GM23338 (cell line): ENCODE results near the gene GPR32.
A peak's percentile ranks its signal among the peaks of the same experiment; 100 is the strongest.

ENCODE experiments used
- CREB1 ChIP-seq: fragments of 250-450 bp; sonication (Bioruptor Pico); IDR thresholded peaks from 2 replicates; pipeline ENCODE4 v1.5.0; 2020; ENCODE audit warnings: low read depth, mild to moderate bottlenecking, moderate library complexity
- EZH2 ChIP-seq: fragments of 200-600 bp; sonication (generic); IDR thresholded peaks from one replicate; pipeline ENCODE4 v1.8.0; 2017; ENCODE audit warnings: antibody characterized with exemption, mild to moderate bottlenecking, low read depth; ENCODE audit not compliant: unreplicated experiment
- EZH2phosphoT487 ChIP-seq: fragments of 200-600 bp; sonication (generic); IDR thresholded peaks from one replicate; pipeline ENCODE4 v1.8.1; 2018; ENCODE audit warnings: antibody characterized with exemption; ENCODE audit not compliant: unreplicated experiment
- POLR2AphosphoS5 ChIP-seq: IDR thresholded peaks from 2 replicates; pipeline ENCODE4 v1.6.1; 2016; ENCODE audit warnings: antibody characterized with exemption, low read depth
- REST ChIP-seq: IDR thresholded peaks from one replicate; pipeline ENCODE4 v1.6.1; 2018; ENCODE audit warnings: antibody characterized with exemption; ENCODE audit not compliant: unreplicated experiment
- TF ChIP-seq, protein P1 (sequence below), 2 experiments: fragments of 200-600 bp in 1 of 2; sonication (generic) in 1 of 2; conservative IDR thresholded peaks; 2 replicates each; pipeline versions ENCODE4 v1.5.1 to v1.6.1; 2016 to 2017; ENCODE audit warnings: antibody characterized with exemption in 2 of 2, low read depth in 2 of 2, mild to moderate bottlenecking in 2 of 2, moderate library complexity in 1 of 2

GRCh38 chr19:50720921-50721381 is 49.3 kb upstream of the GPR32 start:
- TF ChIP-seq, protein P1, sequence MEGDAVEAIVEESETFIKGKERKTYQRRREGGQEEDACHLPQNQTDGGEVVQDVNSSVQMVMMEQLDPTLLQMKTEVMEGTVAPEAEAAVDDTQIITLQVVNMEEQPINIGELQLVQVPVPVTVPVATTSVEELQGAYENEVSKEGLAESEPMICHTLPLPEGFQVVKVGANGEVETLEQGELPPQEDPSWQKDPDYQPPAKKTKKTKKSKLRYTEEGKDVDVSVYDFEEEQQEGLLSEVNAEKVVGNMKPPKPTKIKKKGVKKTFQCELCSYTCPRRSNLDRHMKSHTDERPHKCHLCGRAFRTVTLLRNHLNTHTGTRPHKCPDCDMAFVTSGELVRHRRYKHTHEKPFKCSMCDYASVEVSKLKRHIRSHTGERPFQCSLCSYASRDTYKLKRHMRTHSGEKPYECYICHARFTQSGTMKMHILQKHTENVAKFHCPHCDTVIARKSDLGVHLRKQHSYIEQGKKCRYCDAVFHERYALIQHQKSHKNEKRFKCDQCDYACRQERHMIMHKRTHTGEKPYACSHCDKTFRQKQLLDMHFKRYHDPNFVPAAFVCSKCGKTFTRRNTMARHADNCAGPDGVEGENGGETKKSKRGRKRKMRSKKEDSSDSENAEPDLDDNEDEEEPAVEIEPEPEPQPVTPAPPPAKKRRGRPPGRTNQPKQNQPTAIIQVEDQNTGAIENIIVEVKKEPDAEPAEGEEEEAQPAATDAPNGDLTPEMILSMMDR (conservative IDR thresholded peaks at IDR 0.05; ENCODE audit: low read depth in 2 of 2): peak in 1 of 2 experiments; percentile 51; a peak in 3 of 4 replicates
- no peak for TF ChIP-seq EZH2phosphoT487
- no peak for TF ChIP-seq CREB1
- TF ChIP-seq EZH2: no peak
- no peak for TF ChIP-seq POLR2AphosphoS5
- TF ChIP-seq REST: no peak
